HG03575 (cell line): ENCODE measurements around the gene PGK1.
"Not testable (repeated sequence)": the region's sequence is repeated elsewhere in the genome, so short reads cannot be mapped to it uniquely, and the experiment has no call there.

Experiments used
- ATAC-seq: cut with Tn5 transposase; IDR thresholded peaks from one replicate; pipeline ENCODE4 v1.9.1; 2021; ENCODE audit not compliant: unreplicated experiment, insufficient number of reproducible peaks, low FRiP score; ENCODE audit errors: extremely low read depth

The PGK1 gene

DNA sequence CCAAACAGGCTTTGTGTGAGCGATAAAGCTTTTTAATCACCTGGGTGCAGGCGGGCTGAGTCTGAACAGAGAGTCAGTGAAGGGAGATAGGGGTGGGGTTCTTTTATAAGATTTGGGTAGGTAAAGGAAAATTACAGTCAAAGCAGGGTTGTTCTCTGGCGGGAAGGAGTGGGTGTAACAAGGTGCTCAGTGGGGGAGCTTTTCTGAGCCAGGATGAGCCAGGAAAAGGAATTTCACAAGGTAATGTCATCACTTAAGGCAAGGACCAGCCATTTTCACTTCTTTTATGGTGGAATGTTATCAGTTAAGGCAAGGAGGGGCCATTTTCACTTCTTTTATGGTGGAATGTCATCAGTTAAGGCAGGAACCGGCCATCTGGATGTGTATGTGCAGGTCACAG, 56.7 kb downstream of the PGK1 start:
- not testable (repeated sequence) for ATAC-seq

GRCh38 chrX:78163175-78163574, 59.1 kb downstream of the PGK1 start:
- ATAC-seq, result not testable (repeated sequence)

- no peak for ATAC-seq
Measured at GRCh38 chrX:78165425-78165824, 61.4 kb downstream of the PGK1 start.

GRCh38 chrX:78168065-78168464, 64.0 kb downstream of the PGK1 start:
- no peak for ATAC-seq
